GM10248 (cell line): ENCODE results near the gene SLC27A2.

Experiments
- CTCF ChIA-PET: fragments of 300-600 bp; sonication (Branson Sonifier 250); formaldehyde crosslinking; extraction: SDS; loops from one replicate; lab custom pipeline; 2021; ENCODE audit warnings: antibody characterized with exemption; lab: Yijun Ruan, JAX
- POLR2A ChIA-PET: fragments of 350-650 bp; sonication (Branson Sonifier 250); formaldehyde crosslinking; extraction: SDS; loops from one replicate; lab custom pipeline; 2020; ENCODE audit warnings: antibody characterized with exemption; lab: Yijun Ruan, JAX
- DNase-seq: peaks from one replicate; pipeline ENCODE4 v3.0.0; 2012; ENCODE audit errors: extremely low spot score
- CTCF ChIP-seq: IDR thresholded peaks from 2 replicates; pipeline ENCODE4 v1.5.1; 2012; ENCODE audit warnings: mild to moderate bottlenecking, low read depth; ENCODE audit errors: extremely low read depth, missing control alignments, control extremely low read depth

SLC27A2 gene

GRCh38 chr15:50265620-50266019, 83.6 kb downstream of the SLC27A2 start, which contains the start of gene HDC:
Gene HDC, minus strand, starts transcription at chr15:50265726. Its CDS starts 103 bp downstream, at chr15:50265623.
- no peak for TF ChIP-seq CTCF
- ChIA-PET CTCF (no interaction called here), POLR2A (no interaction called here)
- no peak for DNase-seq

GRCh38 chr15:50267577-50267976, 85.6 kb downstream of the SLC27A2 start:
- DNase-seq: no peak
- ChIA-PET POLR2A (no interaction called here), CTCF (no interaction called here)
- TF ChIP-seq CTCF: no peak

GRCh38 chr15:50275091-50275490, 93.1 kb downstream of the SLC27A2 start:
- ChIA-PET POLR2A (no interaction called here), CTCF (no interaction called here)
- DNase-seq: no peak
- TF ChIP-seq CTCF: no peak

GRCh38 chr15:50275908-50276307, 93.9 kb downstream of the SLC27A2 start:
- CTCF ChIA-PET: no interaction called here
- TF ChIP-seq CTCF: no peak
- POLR2A ChIA-PET: no interaction called here
- no peak for DNase-seq

GRCh38 chr15:50277370-50277769, 95.4 kb downstream of the SLC27A2 start:
- CTCF ChIA-PET: interaction anchor here (2.9 kb wide), 1 partner anchor 19 kb away, joined by 13 read pairs; no protein-coding TSS in a partner anchor
- TF ChIP-seq CTCF: no peak
- DNase-seq: no peak
- POLR2A ChIA-PET: no interaction called here

GRCh38 chr15:50278496-50278895, 96.5 kb downstream of the SLC27A2 start:
- ChIA-PET POLR2A (no interaction called here), CTCF (interaction anchor here (1.1 to 2.9 kb wide), 2 partner anchors 9 to 18 kb away, joined by 3 to 13 read pairs; no protein-coding TSS in a partner anchor)

More at GRCh38 chr15:50278496-50278895, 96.5 kb downstream of the SLC27A2 start:
- TF ChIP-seq CTCF: no peak
- no peak for DNase-seq
